GM19455 (cell line): ENCODE measurements around the gene CEP78.

Experiments used
- ATAC-seq: cut with Tn5 transposase; IDR thresholded peaks from one replicate; pipeline ENCODE4 v1.9.1; 2021; ENCODE audit not compliant: unreplicated experiment

The CEP78 gene

GRCh38 chr9:78234810-78235209 is 1.1 kb upstream of the CEP78 start:
- ATAC-seq = no peak

- no peak for ATAC-seq
Observed at GRCh38 chr9:78235256-78235761, 566 bp upstream of the CEP78 start.

- ATAC-seq = peak; percentile 32
Observed at GRCh38 chr9:78236551-78236910, 656 bp downstream of the CEP78 start.

- ATAC-seq = no peak
Observed at GRCh38 chr9:78238046-78239038, 2.5 kb downstream of the CEP78 start.

GRCh38 chr9:78239506-78239905 is 3.6 kb downstream of the CEP78 start:
- ATAC-seq = no peak

GRCh38 chr9:78242041-78242440 is 6.2 kb downstream of the CEP78 start:
- ATAC-seq = no peak

GRCh38 chr9:78243130-78243529 is 7.3 kb downstream of the CEP78 start:
- no peak for ATAC-seq

GRCh38 chr9:78245401-78245800 is 9.5 kb downstream of the CEP78 start:
- no peak for ATAC-seq

- no peak for ATAC-seq
Observed at GRCh38 chr9:78248635-78249034, 12.8 kb downstream of the CEP78 start.

GRCh38 chr9:78249542-78249941 is 13.7 kb downstream of the CEP78 start:
- ATAC-seq = no peak

- no peak for ATAC-seq
Observed at GRCh38 chr9:78252616-78253015, 16.7 kb downstream of the CEP78 start.

- no peak for ATAC-seq
Observed at GRCh38 chr9:78253285-78253684, 17.4 kb downstream of the CEP78 start.

GRCh38 chr9:78261403-78262001 is 25.6 kb downstream of the CEP78 start:
- no peak for ATAC-seq

- no peak for ATAC-seq
Observed at GRCh38 chr9:78262655-78263054, 26.8 kb downstream of the CEP78 start.

- ATAC-seq = no peak
Observed at GRCh38 chr9:78267889-78268288, 32.0 kb downstream of the CEP78 start.

- ATAC-seq = no peak
Observed at GRCh38 chr9:78269784-78270183, 33.9 kb downstream of the CEP78 start.

- no peak for ATAC-seq
Observed at GRCh38 chr9:78272307-78272706, 36.4 kb downstream of the CEP78 start.

GRCh38 chr9:78273761-78274160 is 37.9 kb downstream of the CEP78 start:
- ATAC-seq = no peak

- no peak for ATAC-seq
Observed at GRCh38 chr9:78278177-78278777, 42.4 kb downstream of the CEP78 start.

- no peak for ATAC-seq
Observed at GRCh38 chr9:78278801-78279200, 42.9 kb downstream of the CEP78 start.

GRCh38 chr9:78280982-78281668 is 45.2 kb downstream of the CEP78 start:
- no peak for ATAC-seq
